CD14-positive monocyte (primary cell): ENCODE results near the gene PTPRN2. TPM values are rescaled to one million over a fixed set of nuclear protein-coding genes. Genes with fewer than 3 reads are reported as not detected.

Source experiments
- DNase-seq, 3 donors: peaks; one replicate each; pipeline ENCODE4 v3.0.0-alpha.2; 2011 to 2022
- H2AFZ ChIP-seq: 2 replicates; pipeline ENCODE4 v1.6.0; 2012; ENCODE audit warnings: mild to moderate bottlenecking, low read depth, low read length, inconsistent platforms; ENCODE audit not compliant: insufficient read depth, poor library complexity, severe bottlenecking
- H3K27ac ChIP-seq, 2 donors: 1 replicate in 1 of 2; 2 replicates in 1 of 2; pipeline ENCODE4 v1.5.1; 2012 to 2013; ENCODE audit warnings: low read length in 2 of 2, control low read depth in 1 of 2, inconsistent platforms in 1 of 2, low read depth in 1 of 2, mild to moderate bottlenecking in 1 of 2
- H3K27me3 ChIP-seq, 2 donors: one replicate each; pipeline versions ENCODE4 v1.6.0 to v1.6.1; 2011 to 2013; ENCODE audit warnings: low read length in 2 of 2; ENCODE audit not compliant: control insufficient read depth in 2 of 2, insufficient read depth in 2 of 2
- H3K36me3 ChIP-seq, 2 donors: replicated peaks in 1 of 2; 1 replicate in 1 of 2; 2 replicates in 1 of 2; pipeline versions ENCODE4 v1.5.1 to v1.6.1; 2012 to 2013; ENCODE audit warnings: low read length in 2 of 2, control low read depth in 1 of 2, inconsistent platforms in 1 of 2, mild to moderate bottlenecking in 1 of 2; ENCODE audit not compliant: insufficient read depth in 2 of 2, control insufficient read depth in 1 of 2
- H3K4me1 ChIP-seq, 2 donors: 1 replicate in 1 of 2; 2 replicates in 1 of 2; pipeline versions ENCODE4 v1.5.1 to v1.6.1; 2012 to 2013; ENCODE audit warnings: low read length in 2 of 2, control low read depth in 1 of 2, inconsistent platforms in 1 of 2, mild to moderate bottlenecking in 1 of 2, moderate library complexity in 1 of 2; ENCODE audit not compliant: insufficient read depth in 2 of 2, control insufficient read depth in 1 of 2
- H3K4me2 ChIP-seq: replicated peaks from 2 replicates; pipeline ENCODE3; 2012; ENCODE audit warnings: low read length, moderate library complexity, mild to moderate bottlenecking; ENCODE audit not compliant: poor library complexity, severe bottlenecking; ENCODE audit errors: extremely low read depth
- H3K4me3 ChIP-seq, 3 experiments: fragments of 200-600 bp in 1 of 3; sonication (generic) in 1 of 3; replicated peaks in 1 of 3; 1 replicate in 2 of 3; 2 replicates in 1 of 3; pipeline ENCODE4 v1.5.1; 2011 to 2013; ENCODE audit warnings: low read length in 3 of 3, mild to moderate bottlenecking in 3 of 3, control low read depth in 2 of 3, low read depth in 2 of 3, inconsistent platforms in 1 of 3, moderate library complexity in 1 of 3
- H3K79me2 ChIP-seq: 2 replicates; pipeline ENCODE4 v1.6.0; 2012; ENCODE audit warnings: mild to moderate bottlenecking, control low read depth, inconsistent platforms, low read length, moderate library complexity; ENCODE audit not compliant: insufficient read depth
- H3K9ac ChIP-seq: 2 replicates; pipeline ENCODE4 v1.6.0; 2017; ENCODE audit warnings: low read length, mild to moderate bottlenecking; ENCODE audit not compliant: insufficient read depth, poor library complexity, severe bottlenecking
- H3K9me3 ChIP-seq, 2 donors: replicated peaks in 1 of 2; 1 replicate in 1 of 2; 2 replicates in 1 of 2; pipeline versions ENCODE4 v1.5.1 to v1.6.1; 2012 to 2013; ENCODE audit warnings: low read length in 2 of 2, control low read depth in 1 of 2; ENCODE audit not compliant: control insufficient read depth in 1 of 2, insufficient read depth in 1 of 2
- H4K20me1 ChIP-seq: 2 replicates; pipeline ENCODE4 v1.6.0; 2012; ENCODE audit warnings: mild to moderate bottlenecking, low read length, control low read depth, moderate library complexity; ENCODE audit not compliant: insufficient read depth
- H3K27ac Mint-ChIP-seq, 7 donors: one replicate each; pipeline ENCODE4 v1.8.0; 2020; ENCODE audit warnings: mild to moderate bottlenecking in 7 of 7, mixed read lengths in 7 of 7, moderate library complexity in 6 of 7, inconsistent platforms in 2 of 7
- H3K27me3 Mint-ChIP-seq, 3 donors: one replicate each; pipeline ENCODE4 v1.8.0; 2021 to 2022; ENCODE audit warnings: low read depth in 3 of 3, mild to moderate bottlenecking in 3 of 3, mixed read lengths in 3 of 3, moderate library complexity in 3 of 3, inconsistent platforms in 1 of 3
- H3K36me3 Mint-ChIP-seq, 2 donors: one replicate each; pipeline ENCODE4 v1.8.0; 2020; ENCODE audit warnings: mixed read lengths in 2 of 2, inconsistent platforms in 1 of 2, mild to moderate bottlenecking in 1 of 2
- H3K4me1 Mint-ChIP-seq: one replicate; pipeline ENCODE4 v1.8.0; 2020; ENCODE audit warnings: mild to moderate bottlenecking, mixed read lengths
- H3K4me3 Mint-ChIP-seq, 2 donors: one replicate each; pipeline ENCODE4 v1.8.0; 2020; ENCODE audit warnings: mild to moderate bottlenecking in 2 of 2, mixed read lengths in 2 of 2, moderate library complexity in 1 of 2
- H3K9me3 Mint-ChIP-seq, 7 donors: one replicate each; pipeline ENCODE4 v1.8.0; 2020 to 2022; ENCODE audit warnings: mixed read lengths in 7 of 7, mild to moderate bottlenecking in 6 of 7, moderate library complexity in 6 of 7, inconsistent platforms in 2 of 7
- CTCF ChIP-seq: fragments of 200-600 bp; IDR thresholded peaks from one replicate; pipeline ENCODE4 v1.8.0; 2022; ENCODE audit warnings: antibody characterized with exemption, mild to moderate bottlenecking
- WGBS: methylation state at CpG from one replicate; pipeline ENCODE4 v1.1.5; 2013; ENCODE audit warnings: missing lambda C conversion rate; ENCODE audit not compliant: insufficient coverage; 5-methylcytosine and 5-hydroxymethylcytosine counted together
- intact Hi-C, 2 donors: fragments of 100-400 bp; cut with micrococcal nuclease; formaldehyde crosslinking; loops; one replicate each; pipeline versions ENCODE4 v1.15.0 to v1.15.1; 2023
- polyA plus RNA-seq, 3 donors: library from polyadenylated mRNA; depleted of rRNA in 1 of 3; unstranded in 2 of 3; stranded (reverse) in 1 of 3; fragments of 300-500 nt in 2 of 3; fragments of >200 nt in 1 of 3; fragmentation: Illumina TruSeq in 2 of 3; gene quantifications; 1 replicate in 2 of 3; 2 replicates in 1 of 3; pipeline ENCODE4 v1.2.3, GENCODE V29; 2012 to 2021

The PTPRN2 gene
- polyA plus RNA-seq, 3 donors = 0.25 to 1.4 (median 0.97) TPM

- Histone ChIP-seq H4K20me1 (no peaks in the 10 kb centered on the region), H3K27ac (no peak overlapping the region), H3K9ac (no peak overlapping the region), H3K4me2 (no peak overlapping the region), H3K27me3 (no peaks in the 10 kb centered on the region), H2AFZ (no peak overlapping the region), H3K36me3 (no peaks in the 10 kb centered on the region), H3K79me2 (no peaks in the 10 kb centered on the region), H3K4me1 (no peaks in the 10 kb centered on the region), H3K9me3 (peaks cover 27 to 46% of the 10 kb centered on the region in 2 donors), H3K4me3 (no peak overlapping the region)
- no peak overlapping the region for H3K4me3 Mint-ChIP-seq
- H3K27me3 Mint-ChIP-seq = peaks cover 0 to 5% (median 2%) of the 10 kb centered on the region in 3 donors
- H3K4me1 Mint-ChIP-seq = no peaks in the 10 kb centered on the region
- no peak overlapping the region for H3K27ac Mint-ChIP-seq
- 75% methylated on average over 2 of the region's 5 CpGs for WGBS
- no peak for TF ChIP-seq CTCF
- intact Hi-C loops = no loop called here
- H3K36me3 Mint-ChIP-seq = no peaks in the 10 kb centered on the region
- DNase-seq = no peak
- peaks cover 29 to 58% (median 39%) of the 10 kb centered on the region in 7 donors for H3K9me3 Mint-ChIP-seq
Measured at GRCh38 chr7:158292948-158293347, 294.7 kb downstream of the PTPRN2 start.

- WGBS = 90% methylated on average over 3 of the region's 4 CpGs
- H4K20me1 ChIP-seq = no peaks in the 10 kb centered on the region
- H3K79me2 ChIP-seq = no peaks in the 10 kb centered on the region
- no peak for DNase-seq
- H3K27ac ChIP-seq = no peak overlapping the region
- no peak overlapping the region for H2AFZ ChIP-seq
- Mint-ChIP-seq H3K4me1 (no peaks in the 10 kb centered on the region), H3K36me3 (no peaks in the 10 kb centered on the region), H3K27ac (no peak overlapping the region), H3K4me3 (no peak overlapping the region), H3K9me3 (peaks cover 27 to 61% (median 43%) of the 10 kb centered on the region in 7 donors), H3K27me3 (peaks cover 0 to 5% (median 0%) of the 10 kb centered on the region in 3 donors)
- no peak overlapping the region for H3K4me2 ChIP-seq
- H3K4me3 ChIP-seq = no peak overlapping the region
- no peak for TF ChIP-seq CTCF
- no peaks in the 10 kb centered on the region for H3K4me1 ChIP-seq
- no peaks in the 10 kb centered on the region for H3K36me3 ChIP-seq
- peaks cover 27 to 46% of the 10 kb centered on the region in 2 donors for H3K9me3 ChIP-seq
- no peak overlapping the region for H3K9ac ChIP-seq
- no peaks in the 10 kb centered on the region for H3K27me3 ChIP-seq
- intact Hi-C loops = no loop called here
Measured at GRCh38 chr7:158291998-158292397, 295.6 kb downstream of the PTPRN2 start.
